Heart left ventricle (tissue), 13 donors: ENCODE measurements around the gene GTF2IRD1.

Experiments used
- POLR2A ChIP-seq, 2 donors: fragments of 450-650 bp; IDR thresholded peaks; one replicate each; pipeline ENCODE4 v1.6.1; 2017; ENCODE audit warnings: antibody characterized with exemption in 2 of 2, mild to moderate bottlenecking in 2 of 2, moderate library complexity in 2 of 2
- TF ChIP-seq, protein P1 (sequence below), 12 donors: fragments of 200-600 bp; sonication (generic) in 4 of 12; IDR thresholded peaks; one replicate each; pipeline versions ENCODE4 v1.5.0 to v1.8.0; 2018 to 2022; ENCODE audit warnings: antibody characterized with exemption in 12 of 12, mild to moderate bottlenecking in 5 of 12
- donor health status: ischemic (EF 13 %, LVEDD 7.1; RV severe dilation, severe dysfunction).
- donor health status: DM: no; HTN: yes; CAD: no.
- donor health status: DM: no; HTN: no; CAD: no.
- donor health status: ischemic (EF 25% LVEDD 6.9; RV normal size, moderate dysfunction).
- donor health status: ischemic (EF 25% LVEDD 5.7; RV mildly dilated, moderate dysfunction).
- donor health status: ischemic (EF 35%, LVEDD 5.7; RV mildly dilated, moderate dysfunction).
- donor health status: nonischemic (EF 11% LVEDD 7.7; RV severe dilation, severe dysfunction).
- donor health status: DM: yes; HTN: yes; CAD: no.
- donor health status: PGD.
- donor health status: ischemic (EF 29% LVEDD 5.4; RV normal size, mild dysfunction).
- donor health status: nonischemic (EF 23%, LVEDD 6.1; RV moderate dilation, normal function).

DNA sequence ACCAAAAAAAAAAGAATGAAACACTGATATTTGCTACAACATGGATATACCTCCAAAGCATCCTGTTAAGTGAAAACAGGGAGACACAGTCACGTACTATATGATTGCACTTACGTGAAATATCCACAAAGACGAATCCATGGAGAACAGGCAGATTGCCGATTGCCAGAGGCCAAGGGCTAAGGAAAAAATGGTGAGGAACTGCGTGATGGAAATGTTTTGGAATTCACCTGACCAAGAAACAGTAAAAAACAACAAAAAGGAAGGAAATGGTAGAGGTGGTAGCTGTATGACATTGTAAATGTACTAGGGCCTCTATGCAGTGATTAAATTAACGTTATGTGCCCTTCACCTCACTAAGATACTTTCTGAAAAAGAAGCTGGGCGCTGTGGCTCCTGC, 44.1 kb upstream of the GTF2IRD1 start:
- no peak for TF ChIP-seq POLR2A (IDR thresholded peaks at IDR 0.05)
- TF ChIP-seq, protein P1, sequence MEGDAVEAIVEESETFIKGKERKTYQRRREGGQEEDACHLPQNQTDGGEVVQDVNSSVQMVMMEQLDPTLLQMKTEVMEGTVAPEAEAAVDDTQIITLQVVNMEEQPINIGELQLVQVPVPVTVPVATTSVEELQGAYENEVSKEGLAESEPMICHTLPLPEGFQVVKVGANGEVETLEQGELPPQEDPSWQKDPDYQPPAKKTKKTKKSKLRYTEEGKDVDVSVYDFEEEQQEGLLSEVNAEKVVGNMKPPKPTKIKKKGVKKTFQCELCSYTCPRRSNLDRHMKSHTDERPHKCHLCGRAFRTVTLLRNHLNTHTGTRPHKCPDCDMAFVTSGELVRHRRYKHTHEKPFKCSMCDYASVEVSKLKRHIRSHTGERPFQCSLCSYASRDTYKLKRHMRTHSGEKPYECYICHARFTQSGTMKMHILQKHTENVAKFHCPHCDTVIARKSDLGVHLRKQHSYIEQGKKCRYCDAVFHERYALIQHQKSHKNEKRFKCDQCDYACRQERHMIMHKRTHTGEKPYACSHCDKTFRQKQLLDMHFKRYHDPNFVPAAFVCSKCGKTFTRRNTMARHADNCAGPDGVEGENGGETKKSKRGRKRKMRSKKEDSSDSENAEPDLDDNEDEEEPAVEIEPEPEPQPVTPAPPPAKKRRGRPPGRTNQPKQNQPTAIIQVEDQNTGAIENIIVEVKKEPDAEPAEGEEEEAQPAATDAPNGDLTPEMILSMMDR (IDR thresholded peaks at IDR 0.05) = no peak
